Measurements from ENCODE around the gene NCK2.

- TF ChIP-seq CTCF (conservative IDR thresholded peaks at IDR 0.05; ENCODE audit: low read depth, low read length) (no peak), EZH2 (IDR thresholded peaks at IDR 0.05; ENCODE audit: borderline replicate concordance, low read depth, low read length, poor library complexity, severe bottlenecking) (no peak)
Observed at GRCh38 chr2:105751272-105751671, 6.6 kb downstream of the NCK2 start.

All from A673 (cell line).